Gastroesophageal sphincter (tissue), 3 donors: ENCODE data around the gene SIGMAR1.

ENCODE experiments used
- EP300 ChIP-seq: sonication (generic); formaldehyde crosslinking; IDR thresholded peaks from one replicate; pipeline ENCODE4 v1.6.1; 2017; ENCODE audit warnings: antibody characterized with exemption, mild to moderate bottlenecking
- POLR2A ChIP-seq, 2 donors: fragments of 450-650 bp; IDR thresholded peaks; one replicate each; pipeline ENCODE4 v1.6.1; 2017; ENCODE audit warnings: antibody characterized with exemption in 2 of 2, mild to moderate bottlenecking in 2 of 2, moderate library complexity in 1 of 2
- POLR2AphosphoS5 ChIP-seq: sonication (generic); formaldehyde crosslinking; IDR thresholded peaks from one replicate; pipeline ENCODE4 v1.6.1; 2017; ENCODE audit warnings: antibody characterized with exemption
- TF ChIP-seq, protein P1 (sequence below), 4 experiments: fragments of 200-600 bp in 2 of 4; fragments of 450-650 bp in 2 of 4; sonication (generic) in 1 of 4; IDR thresholded peaks; one replicate each; pipeline ENCODE4 v1.5.1; 2017 to 2019; ENCODE audit warnings: antibody characterized with exemption in 4 of 4, mild to moderate bottlenecking in 2 of 4, moderate library complexity in 2 of 4

GRCh38 chr9:34646211-34647083 lies 8.9 kb upstream of the SIGMAR1 start, which contains the start of gene GALT:
- TF ChIP-seq, protein P1, sequence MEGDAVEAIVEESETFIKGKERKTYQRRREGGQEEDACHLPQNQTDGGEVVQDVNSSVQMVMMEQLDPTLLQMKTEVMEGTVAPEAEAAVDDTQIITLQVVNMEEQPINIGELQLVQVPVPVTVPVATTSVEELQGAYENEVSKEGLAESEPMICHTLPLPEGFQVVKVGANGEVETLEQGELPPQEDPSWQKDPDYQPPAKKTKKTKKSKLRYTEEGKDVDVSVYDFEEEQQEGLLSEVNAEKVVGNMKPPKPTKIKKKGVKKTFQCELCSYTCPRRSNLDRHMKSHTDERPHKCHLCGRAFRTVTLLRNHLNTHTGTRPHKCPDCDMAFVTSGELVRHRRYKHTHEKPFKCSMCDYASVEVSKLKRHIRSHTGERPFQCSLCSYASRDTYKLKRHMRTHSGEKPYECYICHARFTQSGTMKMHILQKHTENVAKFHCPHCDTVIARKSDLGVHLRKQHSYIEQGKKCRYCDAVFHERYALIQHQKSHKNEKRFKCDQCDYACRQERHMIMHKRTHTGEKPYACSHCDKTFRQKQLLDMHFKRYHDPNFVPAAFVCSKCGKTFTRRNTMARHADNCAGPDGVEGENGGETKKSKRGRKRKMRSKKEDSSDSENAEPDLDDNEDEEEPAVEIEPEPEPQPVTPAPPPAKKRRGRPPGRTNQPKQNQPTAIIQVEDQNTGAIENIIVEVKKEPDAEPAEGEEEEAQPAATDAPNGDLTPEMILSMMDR (IDR thresholded peaks at IDR 0.05), result peak in 3 of 4 experiments; percentile 41 to 59 (median 49)
- TF ChIP-seq EP300, result no peak
- peak; percentile 67 for TF ChIP-seq POLR2AphosphoS5
- peak; percentile 16 to 45 for TF ChIP-seq POLR2A (IDR thresholded peaks at IDR 0.05)
